ENCODE data around the gene ANKRD63. TPM values are rescaled to one million over a fixed set of nuclear protein-coding genes. Genes with fewer than 3 reads are reported as not detected.

ANKRD63 gene
- total RNA-seq, 4 donors from 2014 or later, result 1.6 TPM; not detected in 3

GRCh38 chr15:40309344-40309862 lies 26.5 kb upstream of the ANKRD63 start:
- TF ChIP-seq EP300 (IDR thresholded peaks at IDR 0.05), result no peak
- TF ChIP-seq CTCF (IDR thresholded peaks at IDR 0.05), result no peak
- no peak for TF ChIP-seq POLR2A (IDR thresholded peaks at IDR 0.05)
- TF ChIP-seq POLR2AphosphoS5 (IDR thresholded peaks at IDR 0.05), result no peak
- Histone ChIP-seq H3K4me1 (peaks cover 0 to 10% (median 0%) of the 10 kb centered on the region in 3 donors), H3K27ac (no peak overlapping the region), H3K9me3 (no peaks in the 10 kb centered on the region), H3K36me3 (no peaks in the 10 kb centered on the region), H3K27me3 (no peaks in the 10 kb centered on the region), H3K4me3 (no peak overlapping the region)
- no peak for ATAC-seq
- WGBS, 2 donors (ENCODE audit: low coverage in 1 of 2), result 75 to 94% methylated on average over 3 to 7 of the region's 8 CpGs

GRCh38 chr15:40307421-40308211 lies 24.8 kb upstream of the ANKRD63 start, which contains the start of gene PLCB2:
TSS of gene PLCB2 (minus strand) at chr15:40307935. CDS start at chr15:40307672, 263 bp downstream.
- peaks cover 10% of the 10 kb centered on the region for H3K27me3 ChIP-seq
- peak within 1 kb of the TSS in 2 of 4 donors; percentile 14 to 65 for H3K27ac ChIP-seq
- no peaks in the 10 kb centered on the region for H3K36me3 ChIP-seq
- ATAC-seq, result peak; percentile 55
- 54 to 60% methylated on average over 1 to 4 of the region's 15 CpGs for WGBS, 2 donors (ENCODE audit: low coverage in 1 of 2)
- TF ChIP-seq CTCF (IDR thresholded peaks at IDR 0.05) (no peak), POLR2AphosphoS5 (IDR thresholded peaks at IDR 0.05) (no peak), EP300 (IDR thresholded peaks at IDR 0.05) (no peak)
- H3K4me3 ChIP-seq, result peak within 1 kb of the TSS in 1 of 2 donors; percentile 40
- peaks cover 0 to 10% (median 0%) of the 10 kb centered on the region in 3 donors for H3K4me1 ChIP-seq
- H3K9me3 ChIP-seq, result no peaks in the 10 kb centered on the region

- no CpG with 5 or more reads among the region's 7 CpGs for WGBS, 2 donors (ENCODE audit: low coverage in 1 of 2)
- Histone ChIP-seq H3K27ac (peak overlapping the region in 1 of 4 donors; percentile 65), H3K27me3 (peaks cover 14% of the 10 kb centered on the region), H3K4me3 (peak overlapping the region in 1 of 2 donors; percentile 40), H3K36me3 (no peaks in the 10 kb centered on the region), H3K9me3 (no peaks in the 10 kb centered on the region), H3K4me1 (peaks cover 0 to 10% (median 0%) of the 10 kb centered on the region in 3 donors)
- TF ChIP-seq EP300 (IDR thresholded peaks at IDR 0.05) (no peak), CTCF (IDR thresholded peaks at IDR 0.05) (no peak), POLR2A (IDR thresholded peaks at IDR 0.05) (no peak), POLR2AphosphoS5 (IDR thresholded peaks at IDR 0.05) (no peak)
- no peak for ATAC-seq
These were observed 24.0 kb upstream of the ANKRD63 start for GRCh38 chr15:40306908-40307307.

GRCh38 chr15:40306371-40306770 lies 23.5 kb upstream of the ANKRD63 start:
- Histone ChIP-seq H3K36me3 (no peaks in the 10 kb centered on the region), H3K9me3 (no peaks in the 10 kb centered on the region), H3K27ac (no peak overlapping the region), H3K4me3 (peak overlapping the region in 1 of 2 donors; percentile 40), H3K27me3 (peaks cover 14% of the 10 kb centered on the region), H3K4me1 (peaks cover 0 to 10% (median 0%) of the 10 kb centered on the region in 3 donors)
- WGBS, 2 donors (ENCODE audit: low coverage in 1 of 2), result 50 to 100% methylated on average over 1 to 2 of the region's 5 CpGs
- TF ChIP-seq EP300 (IDR thresholded peaks at IDR 0.05) (no peak), POLR2AphosphoS5 (IDR thresholded peaks at IDR 0.05) (no peak), CTCF (IDR thresholded peaks at IDR 0.05) (no peak), POLR2A (IDR thresholded peaks at IDR 0.05) (no peak)
- no peak for ATAC-seq

Data from gastroesophageal sphincter (tissue), 4 donors.